ENCODE data around the gene MARCHF5. TPM values are rescaled to one million over a fixed set of nuclear protein-coding genes. Genes with fewer than 3 reads are reported as not detected.

The MARCHF5 gene
- total and polyA plus RNA-seq, 10 of the 15 experiments (the other 5 are each of a cell fraction or from before 2014, with no cell fraction given) = 4.8 to 46.8 (median 19.0) TPM

DNA sequence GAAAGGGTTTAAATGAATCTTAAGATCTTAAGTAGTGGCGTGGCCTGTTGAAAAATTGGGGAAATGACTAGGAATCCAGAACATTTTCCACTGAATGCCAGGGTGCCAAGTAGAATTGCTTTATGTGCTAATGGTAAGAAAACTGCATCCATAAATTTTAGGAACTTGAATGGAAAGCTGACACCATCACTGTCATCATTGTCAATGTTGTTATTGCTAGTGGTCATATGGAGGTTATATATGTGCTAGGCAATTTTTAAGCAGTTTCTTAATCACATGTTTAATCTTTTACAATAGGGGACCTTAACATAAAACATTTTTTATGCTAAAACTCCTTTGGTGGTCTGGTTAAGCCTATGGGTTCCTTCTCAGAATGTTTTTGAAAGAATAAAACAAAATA lies 13.1 kb downstream of the MARCHF5 start:
- no peak overlapping the region for H3K4me2 ChIP-seq (ENCODE audit: control insufficient read depth, insufficient read depth)
- RAD21 ChIA-PET (ENCODE audit: unreplicated experiment) = interaction anchor here (0.6 to 1.6 kb wide), 4 partner anchors 8 to 216 kb away, joined by 3 to 6 read pairs (median 4); no protein-coding TSS in a partner anchor
- TF ChIP-seq PML (IDR thresholded peaks at IDR 0.05; ENCODE audit: low read length) (no peak), GABPA (IDR thresholded peaks at IDR 0.05; ENCODE audit: low read depth) (no peak), STAT3 (IDR thresholded peaks at IDR 0.05; ENCODE audit: low read depth, low read length) (no peak), ZBED1 (IDR thresholded peaks at IDR 0.05; ENCODE audit: borderline replicate concordance) (no peak), BMI1 (IDR thresholded peaks at IDR 0.05; ENCODE audit: borderline replicate concordance) (no peak)
- FAIRE-seq (no peak), ATAC-seq (no peak), DNase-seq (ENCODE audit: low read depth, low spot score) (no peak)
- no peaks in the 10 kb centered on the region for H3K9me3 ChIP-seq (replicated peaks; ENCODE audit: control insufficient read depth, insufficient read depth, low read length)
- CTCF ChIA-PET = interaction anchor here (1.0 to 4.5 kb wide), 5 partner anchors 10 to 213 kb away, joined by 3 to 38 read pairs (median 3); partner anchors contain the start of genes CPEB3 and MARCHF5
- peaks cover 29% of the 10 kb centered on the region for H3K79me2 ChIP-seq (ENCODE audit: control insufficient read depth, insufficient read depth, low read length)
- no peak overlapping the region for H3K9ac ChIP-seq (ENCODE audit: control insufficient read depth, insufficient read depth, low read length)
- no TSS peak for BruUV-seq (replicated peaks)
- H3K36me3 ChIP-seq (ENCODE audit: control insufficient read depth in 2 of 2, insufficient read depth in 2 of 2, low read length in 1 of 2) = peaks cover 0 to 7% of the 10 kb centered on the region in 2 experiments; a peak in 1 of 4 replicates
- no peak overlapping the region for H3K4me3 ChIP-seq
- 95% methylated on average over 1 of the region's 1 CpG for WGBS (ENCODE audit: insufficient coverage, insufficient replicate concordance, low lambda C conversion rate, missing lambda C conversion rate)
- no peaks in the 10 kb centered on the region for H4K20me1 ChIP-seq (ENCODE audit: control insufficient read depth, insufficient read depth)
- no peaks in the 10 kb centered on the region for H3K4me1 ChIP-seq (ENCODE audit: control insufficient read depth, insufficient read depth, low read length)
- SMC1A ChIA-PET (ENCODE audit: uncharacterized antibody, unreplicated experiment) = interaction anchor here (1.0 to 2.7 kb wide), 6 partner anchors 10 to 96 kb away, joined by 3 to 19 read pairs (median 4); partner anchors contain the start of genes CPEB3 and MARCHF5
- no peak overlapping the region for H3K27ac ChIP-seq (ENCODE audit: control insufficient read depth, insufficient read depth)
- no peak overlapping the region for H2AFZ ChIP-seq (ENCODE audit: control insufficient read depth, low read depth, low read length)
- no peaks in the 10 kb centered on the region for H3K27me3 ChIP-seq (replicated peaks in 1 of 2; ENCODE audit: control insufficient read depth in 2 of 2, insufficient read depth in 2 of 2, low read length in 1 of 2)
- in situ Hi-C loops (cut with MboI) (no loop called here), intact Hi-C loops (cut with micrococcal nuclease; ENCODE audit: unreplicated experiment) (no loop called here)
- POLR2A ChIA-PET = interaction anchor here (1.0 to 1.1 kb wide), 2 partner anchors 9 to 20 kb away, joined by 3 to 5 read pairs; no protein-coding TSS in a partner anchor

Data from GM12878 (cell line).